HG02870 (cell line): Measurements from ENCODE around the gene SEPTIN6.
"Not testable (repeated sequence)": the region's sequence is repeated elsewhere in the genome, so short reads cannot be mapped to it uniquely, and the experiment has no call there.

Experiments used
- ATAC-seq: cut with Tn5 transposase; IDR thresholded peaks from one replicate; pipeline ENCODE4 v1.9.1; 2021; ENCODE audit warnings: mild to moderate bottlenecking, moderate library complexity; ENCODE audit not compliant: unreplicated experiment

Gene SEPTIN6

DNA sequence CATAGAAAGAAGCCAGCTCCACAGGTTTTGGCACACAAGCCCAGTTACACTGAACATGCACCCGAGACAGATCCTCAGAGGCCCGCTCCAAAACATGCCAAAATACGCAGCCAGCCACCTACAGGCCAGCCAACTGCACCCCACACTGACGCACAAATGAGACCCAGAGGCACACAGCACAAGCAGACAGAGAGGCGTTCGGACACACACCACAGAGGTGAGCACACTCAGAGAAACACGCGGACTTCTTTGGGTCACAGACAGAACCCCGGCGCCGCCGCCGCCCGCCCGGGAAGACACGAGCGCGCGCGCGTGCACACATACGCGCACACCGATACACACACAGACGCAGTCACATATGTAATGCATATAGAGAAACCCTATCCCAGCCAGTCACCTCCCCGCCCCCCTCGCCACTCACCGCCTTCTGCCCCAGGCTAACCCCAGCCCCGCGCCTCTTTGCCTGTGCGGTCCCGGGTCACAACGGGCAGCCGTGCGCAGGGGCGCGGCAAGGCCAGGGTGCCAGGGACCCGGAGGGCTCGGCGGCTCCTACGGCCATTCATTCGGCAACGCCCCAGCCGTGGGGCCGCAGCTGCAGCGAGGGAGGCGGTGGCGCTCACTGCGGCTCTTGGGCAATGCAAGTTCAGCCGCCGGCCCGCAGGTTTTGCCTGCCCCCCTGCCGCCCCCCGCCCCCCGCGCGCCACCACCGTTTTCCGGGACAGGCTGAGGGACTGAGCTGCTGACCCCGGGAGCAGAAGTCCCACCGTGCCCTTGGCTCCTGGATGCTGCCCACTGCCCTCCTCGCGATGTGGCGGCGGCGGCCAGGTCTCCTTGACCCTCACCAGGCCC lies 553 bp downstream of the SEPTIN6 start:
- ATAC-seq: no peak

DNA sequence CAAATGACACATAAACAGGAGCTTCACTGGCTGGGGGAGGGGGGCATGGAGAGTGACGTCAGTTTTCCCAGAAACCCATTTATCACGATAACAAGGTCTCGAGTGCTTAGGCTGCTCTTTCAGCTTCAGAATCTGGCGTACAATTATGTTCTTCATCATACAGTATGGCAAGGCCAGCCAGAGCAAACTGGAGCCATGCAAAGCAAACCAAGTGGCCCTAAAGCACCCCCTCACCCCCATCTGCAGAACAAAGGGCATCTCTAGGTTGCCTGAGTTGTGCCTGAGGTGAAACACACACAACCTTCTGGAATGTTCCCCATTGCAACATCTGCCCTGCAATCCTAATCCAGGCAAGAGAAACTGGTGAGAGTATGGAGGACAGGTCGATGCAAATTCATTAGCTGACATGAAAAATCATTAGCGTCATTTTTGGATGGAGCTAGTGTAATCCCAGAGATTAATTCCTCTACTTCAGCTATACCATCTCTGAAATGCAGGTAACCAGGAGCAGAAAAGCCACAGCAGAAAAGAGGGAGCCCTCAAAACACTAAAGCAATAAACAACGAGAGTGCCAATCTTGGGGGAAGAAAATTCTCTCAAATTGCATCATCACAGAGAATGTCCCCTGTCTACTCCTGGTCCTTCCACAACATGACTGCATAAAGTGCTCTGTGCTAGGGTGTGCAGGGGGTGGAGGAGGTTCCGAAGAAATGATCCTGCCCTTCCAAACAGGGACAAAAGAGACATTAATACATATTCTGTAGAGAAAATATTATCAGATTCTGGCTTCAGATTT lies 1.8 kb downstream of the SEPTIN6 start:
- no peak for ATAC-seq

DNA sequence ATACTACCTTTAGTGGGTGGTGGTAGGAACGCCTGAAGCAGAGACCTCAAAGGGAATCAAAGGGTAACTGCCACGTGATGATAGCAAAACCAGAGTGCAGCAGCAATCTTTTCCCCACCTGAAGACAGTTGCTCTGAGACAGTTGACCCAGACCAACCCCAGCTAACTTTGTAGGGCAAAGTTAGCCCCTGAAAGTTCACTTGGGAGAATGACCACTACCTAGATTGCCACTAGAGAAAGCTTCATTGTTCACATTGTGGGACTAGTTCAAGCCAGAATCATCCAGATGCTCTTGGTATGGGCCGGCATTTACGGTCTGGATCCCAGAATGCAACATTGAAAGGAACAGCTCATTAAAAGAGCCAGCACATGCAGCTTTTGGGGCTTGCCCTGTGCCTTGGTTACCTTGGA lies 4.1 kb downstream of the SEPTIN6 start:
- no peak for ATAC-seq

DNA sequence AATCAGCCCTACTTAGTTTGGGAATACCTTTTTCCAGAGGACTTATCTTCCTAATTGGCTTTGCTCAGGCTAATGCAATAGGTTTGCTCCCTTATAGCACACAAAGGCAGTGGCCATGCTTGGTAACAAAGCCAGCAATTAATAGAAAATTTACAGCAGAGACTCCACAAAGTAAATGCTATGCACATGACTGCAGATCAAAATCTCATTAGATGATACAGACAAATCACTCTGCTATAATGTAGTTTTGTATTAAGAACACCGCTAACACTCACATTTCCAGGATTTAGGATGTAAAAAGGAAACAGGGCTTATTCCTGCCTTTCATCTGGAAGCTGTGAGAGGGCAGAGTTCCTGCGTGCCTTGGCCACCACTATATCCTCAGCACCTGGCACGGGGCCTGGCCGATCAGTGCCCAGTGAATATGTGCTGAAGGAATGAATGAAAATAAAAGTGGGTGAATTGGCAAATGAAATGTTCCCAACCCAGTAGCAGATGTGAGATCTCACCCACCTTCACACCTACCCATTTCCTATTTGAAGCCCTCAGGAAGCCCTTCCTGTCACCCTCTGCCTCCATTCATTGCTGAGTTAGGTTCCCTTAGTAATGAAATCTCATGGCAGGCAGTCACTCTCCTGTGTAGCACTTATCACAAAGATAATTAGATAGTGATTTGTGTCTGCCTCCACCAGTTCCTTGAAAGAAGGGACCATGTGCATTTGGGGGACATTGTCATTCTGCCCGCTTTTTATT lies 5.1 kb downstream of the SEPTIN6 start:
- ATAC-seq: no peak

DNA sequence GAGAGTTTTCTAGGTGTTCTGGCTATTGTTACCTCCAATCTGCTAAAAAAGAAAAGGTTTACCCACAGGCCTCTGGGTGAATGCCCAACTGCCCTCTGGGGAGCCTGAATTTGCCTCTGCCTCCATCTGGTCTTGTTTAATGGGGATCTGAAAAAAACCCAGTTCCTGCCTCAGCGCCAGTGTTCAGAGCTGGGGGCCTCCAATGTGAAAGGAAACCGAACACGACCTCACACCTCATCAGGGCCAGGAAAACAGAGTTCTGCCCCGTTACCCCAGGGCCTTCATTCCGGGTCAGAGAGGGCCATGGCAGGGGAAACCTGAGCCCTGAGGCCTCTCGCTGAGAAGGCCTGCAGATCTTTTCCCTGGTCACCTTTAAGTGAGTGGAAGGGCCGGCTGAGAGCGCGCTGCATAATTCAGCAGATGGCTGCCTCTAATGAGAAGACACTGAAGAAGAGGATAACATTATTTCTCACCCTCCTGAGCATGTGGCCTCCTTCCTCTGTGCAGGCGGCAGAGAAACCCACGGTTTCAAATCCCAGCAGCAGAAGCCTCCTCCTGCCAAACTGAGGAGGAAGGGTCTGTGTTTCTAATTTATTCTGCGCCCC lies 6.8 kb downstream of the SEPTIN6 start:
- ATAC-seq: no peak

DNA sequence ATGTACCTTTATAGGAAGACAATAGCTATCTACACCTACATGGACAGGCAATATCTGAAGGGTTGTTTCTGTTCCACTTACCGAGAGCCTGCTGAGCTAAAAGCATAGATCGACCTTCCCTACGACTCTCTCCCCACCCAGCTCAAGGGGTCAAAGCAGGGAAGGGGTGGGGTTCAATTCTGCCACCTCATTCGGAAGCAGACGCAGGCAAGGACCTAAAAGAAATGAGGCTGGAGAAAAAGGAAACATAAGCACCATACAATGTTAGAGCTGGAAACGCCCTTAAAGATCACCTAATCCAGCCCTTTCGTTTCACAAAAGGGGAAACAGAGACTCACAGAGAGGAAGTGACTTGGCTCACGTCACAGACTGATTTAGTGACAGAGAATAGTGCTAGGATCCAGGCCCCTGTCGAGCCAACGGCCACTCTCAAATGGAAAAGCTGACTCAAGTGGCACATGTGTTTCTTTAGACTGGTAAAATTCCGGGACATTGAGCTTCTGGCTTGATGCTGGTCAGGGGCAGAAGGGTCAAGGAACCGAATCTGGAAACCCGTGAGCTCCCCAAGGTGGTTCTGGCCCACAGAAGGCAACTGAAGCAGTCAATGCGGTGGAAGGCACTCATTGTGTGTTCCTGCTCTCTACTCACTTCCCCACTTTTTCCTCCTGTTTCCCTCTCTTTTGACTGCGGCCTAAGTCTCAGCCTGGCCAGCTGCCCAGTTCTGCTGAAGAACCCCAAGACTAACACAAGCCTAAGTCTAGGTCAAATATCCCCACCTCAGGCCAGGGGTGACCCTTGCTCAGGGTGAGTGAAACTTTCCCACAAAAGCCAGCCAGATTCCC lies 7.5 kb downstream of the SEPTIN6 start:
- ATAC-seq: peak; percentile 38

DNA sequence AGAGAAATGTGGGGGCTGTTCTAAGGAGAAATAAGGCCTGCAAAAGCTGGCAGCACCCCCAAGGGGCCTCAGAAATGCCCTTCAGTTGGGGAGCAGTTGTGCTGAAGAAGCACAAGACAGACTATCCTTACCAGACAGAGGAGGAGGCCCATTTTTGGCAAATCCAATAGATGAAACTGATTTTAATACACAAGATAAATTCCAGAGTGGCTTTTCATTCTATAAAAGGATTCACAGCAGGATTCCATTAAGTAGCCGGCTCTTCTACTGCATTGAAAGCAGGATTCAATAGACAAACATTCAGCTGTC lies 8.1 kb downstream of the SEPTIN6 start:
- ATAC-seq: no peak

DNA sequence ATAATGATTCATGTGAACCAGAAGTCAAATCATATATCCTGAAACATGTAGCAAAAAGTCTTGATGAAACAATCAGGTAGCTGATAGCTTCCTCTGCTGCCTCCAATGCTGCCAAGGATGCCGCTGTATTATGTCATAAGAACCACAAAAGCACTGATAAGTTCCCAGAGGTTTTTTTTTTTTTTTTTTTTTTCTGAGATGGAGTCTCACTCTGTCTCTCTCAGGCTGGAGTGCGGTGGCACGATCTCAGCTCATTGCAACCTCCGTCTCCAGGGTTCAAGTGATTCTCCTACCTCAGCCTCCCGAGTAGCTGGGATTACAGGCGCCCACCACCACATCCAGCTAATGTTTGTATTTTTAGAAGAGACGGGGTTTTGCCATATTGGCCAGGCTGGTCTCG lies 8.7 kb downstream of the SEPTIN6 start:
- ATAC-seq: not testable (repeated sequence)

DNA sequence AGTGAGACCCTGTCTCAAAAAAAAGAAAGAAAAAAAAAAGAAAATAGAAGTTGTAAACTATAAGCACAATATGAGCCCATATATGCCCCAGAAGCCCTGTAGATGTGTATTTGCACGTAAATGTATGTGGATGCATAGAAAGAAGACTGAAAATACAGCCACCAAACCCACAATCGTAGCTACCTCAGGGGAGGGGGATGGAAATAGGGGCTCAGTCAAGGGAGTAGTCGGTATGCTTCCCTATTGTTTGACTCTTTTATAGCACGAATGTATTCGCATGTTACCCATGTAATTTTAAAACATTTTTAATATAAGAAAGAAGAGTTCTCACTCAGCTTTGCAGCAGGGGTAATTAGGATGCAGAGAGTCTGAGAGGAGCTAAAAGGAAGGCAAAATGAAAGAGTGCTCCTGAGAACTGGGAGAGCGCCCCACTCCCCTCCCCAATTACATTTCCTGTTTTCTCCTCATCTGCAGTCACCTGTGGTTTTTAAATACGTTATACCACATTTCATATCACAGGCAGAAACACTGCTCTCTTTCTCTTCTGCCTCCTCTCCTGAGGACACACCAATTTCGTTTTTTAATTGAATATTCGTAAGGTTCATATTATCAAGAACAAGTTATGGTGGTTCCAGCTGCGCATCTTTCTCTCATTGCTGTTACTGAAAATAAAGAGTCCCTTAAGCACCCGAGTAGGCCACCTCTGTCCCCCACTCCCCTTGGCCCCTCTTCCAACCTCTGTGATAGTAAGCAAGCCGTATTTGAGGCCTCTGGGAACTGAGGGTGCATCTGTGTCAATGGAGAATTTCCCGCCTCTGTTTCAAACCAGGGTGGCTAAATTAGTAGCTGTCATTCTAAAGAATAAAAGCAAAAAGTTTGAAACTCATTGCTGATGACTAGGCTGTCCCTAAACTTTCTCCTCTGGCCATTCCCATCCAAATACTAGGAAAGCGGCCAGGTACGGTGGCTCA lies 10.7 kb downstream of the SEPTIN6 start:
- peak; percentile 29 for ATAC-seq

DNA sequence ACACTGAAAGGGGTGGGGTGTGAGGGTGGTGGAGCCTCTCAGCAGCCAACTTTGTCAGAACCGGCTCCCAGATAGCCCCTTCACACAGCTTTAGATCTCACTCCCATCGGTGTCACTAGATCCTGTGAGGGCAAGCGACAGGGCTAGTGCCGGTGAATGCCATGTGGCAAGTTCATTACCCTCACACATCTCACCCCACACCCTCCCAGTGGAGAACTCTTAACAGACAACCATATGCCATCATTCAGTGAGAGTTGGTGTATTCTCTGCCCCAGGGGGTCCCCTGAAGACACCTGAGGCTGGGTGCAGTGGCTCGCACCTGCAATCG lies 15.3 kb downstream of the SEPTIN6 start:
- ATAC-seq: no peak

DNA sequence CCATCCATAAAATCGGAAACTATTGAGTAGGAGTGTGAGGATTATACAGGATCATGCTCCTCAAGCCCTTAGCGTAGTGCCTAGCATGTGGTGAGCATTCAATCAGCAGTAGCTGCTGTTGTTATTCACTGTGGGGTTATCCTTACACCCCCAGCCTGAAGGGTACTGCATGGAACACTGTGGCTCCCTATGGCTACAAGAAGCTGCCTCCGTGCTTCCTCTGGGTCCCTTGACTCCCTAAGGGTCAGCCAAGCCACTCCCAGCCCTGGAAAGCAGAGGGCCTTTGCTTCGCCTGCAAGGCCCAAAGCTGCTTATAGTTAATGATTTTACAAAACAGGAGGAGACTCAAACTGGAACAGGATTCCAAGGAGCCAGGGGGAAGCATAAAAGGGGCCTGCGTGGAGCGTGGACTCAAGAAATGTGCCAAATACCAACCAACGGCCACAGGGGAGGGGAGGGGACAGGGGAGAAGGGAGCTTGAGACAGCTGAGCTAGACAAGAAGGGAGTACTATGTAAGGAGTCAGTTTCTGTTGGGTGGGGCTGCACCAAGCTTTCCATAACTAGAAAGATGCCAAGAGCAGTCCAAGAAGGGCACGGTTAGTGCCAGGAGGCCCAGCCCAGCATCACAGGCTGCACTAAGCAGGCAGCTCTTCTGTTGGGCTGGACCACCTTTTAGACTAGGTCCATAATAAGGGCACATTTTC lies 15.9 kb downstream of the SEPTIN6 start:
- no peak for ATAC-seq

DNA sequence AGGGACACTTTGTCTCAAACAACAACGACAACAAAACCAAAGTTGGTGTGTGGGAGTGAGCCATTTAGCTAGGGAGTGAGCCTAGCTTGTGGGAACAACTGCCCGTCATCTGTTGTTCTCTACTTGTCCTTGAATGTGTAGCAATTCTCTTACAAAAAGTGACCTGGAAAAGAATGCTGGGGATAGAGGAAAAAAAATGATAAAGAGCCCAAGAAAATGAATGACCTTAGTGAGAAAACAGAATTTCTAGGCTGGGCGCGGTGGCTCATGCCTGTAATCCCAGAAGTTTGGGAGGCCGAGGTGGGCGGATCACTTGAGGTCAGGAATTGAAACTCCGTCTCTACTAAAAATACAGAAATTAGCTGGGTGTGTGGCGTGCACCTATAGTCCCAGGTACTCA lies 19.6 kb downstream of the SEPTIN6 start:
- ATAC-seq: no peak

DNA sequence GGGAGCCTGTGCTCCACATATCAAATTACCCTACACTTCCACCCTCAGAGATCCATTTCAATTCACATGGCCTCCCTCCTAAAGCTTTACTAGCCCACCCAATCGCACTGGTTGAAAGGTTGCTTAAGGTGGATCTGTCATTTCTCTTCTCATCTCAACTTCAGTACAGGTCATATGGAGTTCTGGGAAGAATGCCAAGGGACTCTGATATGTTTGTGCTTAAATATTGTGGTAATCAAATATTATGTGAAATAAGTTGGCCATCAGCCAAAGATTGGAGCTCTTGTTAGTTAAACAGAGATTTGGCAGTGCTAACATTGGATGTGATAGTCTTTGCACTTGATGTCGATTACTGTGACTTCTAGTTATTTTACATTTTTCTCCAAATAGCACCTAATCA lies 20.5 kb downstream of the SEPTIN6 start:
- ATAC-seq: no peak

DNA sequence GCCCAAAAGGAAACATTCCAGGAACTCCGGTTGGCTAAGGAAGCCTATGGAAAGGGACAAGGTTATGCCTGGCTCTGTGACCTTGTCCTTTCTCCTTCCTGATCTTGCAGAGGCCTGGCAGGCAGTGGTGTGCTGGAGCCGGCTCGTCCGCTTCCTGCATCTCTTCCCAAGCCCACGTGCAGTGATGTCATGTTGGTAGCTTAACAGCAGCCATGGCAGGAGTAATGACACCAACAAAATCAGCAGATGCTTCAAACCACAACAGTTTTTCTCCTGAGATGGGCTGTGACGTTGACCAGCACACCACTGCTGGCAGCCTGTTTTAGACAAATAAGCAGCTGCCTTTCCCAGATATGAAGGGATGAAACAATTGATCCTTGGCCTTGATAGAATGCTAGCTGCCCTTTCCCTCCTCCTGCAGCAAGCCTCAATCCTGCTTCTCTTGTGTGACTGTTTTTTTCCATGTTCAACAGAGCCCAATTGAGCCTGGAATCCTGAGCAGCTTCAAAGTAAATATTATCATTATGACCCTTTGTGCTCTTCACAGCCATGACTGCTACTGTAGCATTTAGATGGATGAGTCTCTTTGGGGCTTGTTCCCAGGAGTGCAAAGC lies 23.4 kb downstream of the SEPTIN6 start:
- no peak for ATAC-seq

DNA sequence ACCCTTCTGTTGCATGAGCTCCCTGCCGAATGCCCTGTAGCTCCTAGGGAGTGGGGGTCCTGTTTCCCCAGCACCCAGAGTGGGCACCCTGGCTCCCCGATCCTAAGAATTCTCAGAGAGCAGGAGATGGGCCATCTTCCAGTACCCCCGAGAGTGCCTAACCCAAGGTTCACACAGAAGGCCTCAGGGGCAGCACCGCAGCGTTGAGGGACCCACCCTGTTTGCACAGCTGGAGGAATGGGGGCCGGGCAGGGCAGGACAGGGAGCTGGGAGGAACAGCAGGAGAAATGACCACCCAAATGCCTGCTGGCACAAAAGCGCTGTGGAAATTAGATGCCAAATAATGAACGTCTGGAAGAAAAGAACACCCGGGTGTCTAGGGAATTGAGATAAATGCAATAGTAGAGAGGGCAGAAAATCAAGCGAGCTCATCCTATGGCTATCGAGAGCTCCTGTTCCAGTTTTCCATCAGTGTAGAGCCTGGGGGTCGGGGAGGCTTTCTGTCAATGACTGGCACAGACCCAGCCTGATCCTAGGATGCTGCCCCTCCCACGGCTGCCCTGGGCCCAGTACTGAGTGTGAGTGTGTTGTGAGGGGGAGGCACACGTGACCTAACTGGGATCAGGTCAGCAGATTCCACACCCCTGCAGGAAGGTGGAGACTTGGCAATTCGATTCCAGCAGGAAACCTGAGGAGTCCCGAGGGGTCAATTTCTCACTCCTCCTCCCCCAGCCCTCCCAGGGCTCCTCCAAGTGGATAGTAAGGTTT lies 25.7 kb downstream of the SEPTIN6 start:
- ATAC-seq: no peak

DNA sequence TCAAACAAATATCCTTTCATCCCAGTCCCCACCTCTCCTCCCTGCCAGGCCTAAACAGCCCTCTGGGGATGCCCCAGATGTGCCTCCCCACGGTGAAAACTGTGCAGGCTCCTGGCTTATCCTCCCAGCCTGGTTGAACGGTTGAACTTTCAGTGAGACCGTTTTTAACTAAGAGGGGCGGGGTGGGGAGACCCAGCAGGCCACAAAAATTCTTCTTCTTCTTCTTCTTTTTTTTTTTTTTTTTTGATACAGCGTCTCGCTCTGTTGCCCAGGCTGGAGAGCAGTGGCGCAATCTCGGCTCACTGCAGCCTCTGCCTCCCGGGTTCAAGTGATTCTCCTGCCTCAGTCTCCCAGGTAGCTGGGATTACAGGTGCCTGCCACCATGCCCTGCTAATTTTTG lies 28.1 kb downstream of the SEPTIN6 start:
- peak; percentile 28 for ATAC-seq

DNA sequence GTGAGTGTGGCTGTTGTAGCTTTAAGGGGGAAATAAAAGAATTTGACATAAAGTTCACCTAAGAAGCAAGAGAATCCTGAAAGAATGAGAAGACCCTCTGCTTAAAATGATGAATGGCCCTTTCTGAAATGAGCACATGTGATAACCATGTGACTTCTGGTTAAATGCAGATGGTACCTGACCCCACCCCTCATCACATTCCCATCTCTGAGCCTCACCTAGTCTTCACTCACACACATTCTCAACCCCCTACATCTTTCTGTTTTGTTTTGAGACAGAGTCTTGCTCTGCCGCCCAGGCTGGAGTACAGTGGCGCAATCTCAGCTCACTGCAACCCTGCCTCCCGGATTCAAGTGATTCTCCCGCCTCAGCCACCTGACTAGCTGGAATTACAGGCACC lies 31.5 kb downstream of the SEPTIN6 start:
- no peak for ATAC-seq

DNA sequence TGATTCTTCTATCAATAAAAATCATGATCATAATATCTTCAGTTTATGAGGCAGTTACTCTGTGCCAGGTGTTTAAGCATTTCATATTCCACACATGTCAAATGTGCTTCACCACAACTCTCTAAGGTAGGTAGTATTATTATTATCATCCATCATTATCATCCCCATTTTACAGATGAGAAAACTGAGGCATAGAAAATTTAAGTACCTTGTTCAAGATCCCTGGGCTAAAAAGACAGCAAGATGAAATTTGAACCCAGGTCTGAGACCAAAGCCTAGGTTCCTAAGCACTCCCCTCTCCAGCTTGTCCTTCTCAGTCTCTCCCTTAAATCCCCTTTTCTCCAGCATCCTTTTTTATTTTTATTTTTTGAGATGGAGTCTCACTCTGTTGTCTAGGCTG lies 33.4 kb downstream of the SEPTIN6 start:
- no peak for ATAC-seq
